Measurements from ENCODE around the gene QKI. TPM values are rescaled to one million over a fixed set of nuclear protein-coding genes. Genes with fewer than 3 reads are reported as not detected.

The QKI gene
- total and polyA plus RNA-seq, 2 donors (not counting 1 experiment from before 2014, with no cell fraction given): 129 to 224 TPM

DNA sequence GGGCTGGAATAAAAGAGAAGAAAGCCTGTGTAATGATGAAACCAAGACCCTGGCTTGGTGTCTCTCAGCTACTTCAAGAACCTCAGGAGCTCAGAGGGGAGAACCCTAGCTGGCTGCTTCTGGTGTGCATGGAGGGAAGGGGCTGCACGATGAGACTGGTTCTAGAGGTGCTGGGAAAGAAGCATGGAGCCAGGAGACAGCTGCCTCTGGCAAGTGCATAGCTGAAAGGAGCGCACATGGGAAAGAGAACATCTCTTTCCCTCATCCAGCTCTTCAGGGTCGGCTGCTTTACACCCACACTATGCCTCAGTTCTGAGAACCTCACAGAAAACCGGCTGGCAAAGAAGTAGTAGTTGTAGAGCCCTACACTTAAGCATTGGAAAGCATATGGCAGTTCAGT is 139.5 kb downstream of the QKI start:
- H3K79me2 ChIP-seq (ENCODE audit: control insufficient read depth, insufficient read depth, low read length): peaks cover 31% of the 10 kb centered on the region
- no peak for DNase-seq (ENCODE audit: low read depth in 2 of 2)
- no peaks in the 10 kb centered on the region for H3K4me1 ChIP-seq (ENCODE audit: control insufficient read depth, extremely low read depth, insufficient read depth, low read length)
- no peaks in the 10 kb centered on the region for H3K36me3 ChIP-seq (ENCODE audit: control insufficient read depth, insufficient read depth, low read length)
- H3K27ac ChIP-seq (ENCODE audit: insufficient read depth, low read length): no peak overlapping the region
- H3K4me2 ChIP-seq (ENCODE audit: extremely low read depth, insufficient read depth, low read length): no peak overlapping the region
- H4K20me1 ChIP-seq (ENCODE audit: control insufficient read depth, extremely low read depth, insufficient read depth, low read length): no peaks in the 10 kb centered on the region
- no peaks in the 10 kb centered on the region for H3K9me3 ChIP-seq (ENCODE audit: control insufficient read depth, insufficient read depth, low read depth, low read length)
- H3K4me3 ChIP-seq (replicated peaks in 1 of 4; ENCODE audit: control extremely low read depth in 1 of 4, insufficient read depth in 1 of 4, low read depth in 3 of 4, low read length in 4 of 4): no peak overlapping the region
- no peak overlapping the region for H3K9ac ChIP-seq (ENCODE audit: insufficient read depth, low read length)
- TF ChIP-seq, protein P1, sequence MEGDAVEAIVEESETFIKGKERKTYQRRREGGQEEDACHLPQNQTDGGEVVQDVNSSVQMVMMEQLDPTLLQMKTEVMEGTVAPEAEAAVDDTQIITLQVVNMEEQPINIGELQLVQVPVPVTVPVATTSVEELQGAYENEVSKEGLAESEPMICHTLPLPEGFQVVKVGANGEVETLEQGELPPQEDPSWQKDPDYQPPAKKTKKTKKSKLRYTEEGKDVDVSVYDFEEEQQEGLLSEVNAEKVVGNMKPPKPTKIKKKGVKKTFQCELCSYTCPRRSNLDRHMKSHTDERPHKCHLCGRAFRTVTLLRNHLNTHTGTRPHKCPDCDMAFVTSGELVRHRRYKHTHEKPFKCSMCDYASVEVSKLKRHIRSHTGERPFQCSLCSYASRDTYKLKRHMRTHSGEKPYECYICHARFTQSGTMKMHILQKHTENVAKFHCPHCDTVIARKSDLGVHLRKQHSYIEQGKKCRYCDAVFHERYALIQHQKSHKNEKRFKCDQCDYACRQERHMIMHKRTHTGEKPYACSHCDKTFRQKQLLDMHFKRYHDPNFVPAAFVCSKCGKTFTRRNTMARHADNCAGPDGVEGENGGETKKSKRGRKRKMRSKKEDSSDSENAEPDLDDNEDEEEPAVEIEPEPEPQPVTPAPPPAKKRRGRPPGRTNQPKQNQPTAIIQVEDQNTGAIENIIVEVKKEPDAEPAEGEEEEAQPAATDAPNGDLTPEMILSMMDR (conservative IDR thresholded peaks at IDR 0.05 in 1 of 2, IDR thresholded peaks at IDR 0.05 in 1 of 2; ENCODE audit: low read depth in 1 of 2, low read length in 2 of 2): no peak
- no peak for TF ChIP-seq EZH2 (IDR thresholded peaks at IDR 0.05; ENCODE audit: low read length, missing control alignments)
- H3K27me3 ChIP-seq (ENCODE audit: control insufficient read depth, insufficient read depth, low read length): no peaks in the 10 kb centered on the region
- no peak overlapping the region for H2AFZ ChIP-seq (ENCODE audit: low read length)

DNA sequence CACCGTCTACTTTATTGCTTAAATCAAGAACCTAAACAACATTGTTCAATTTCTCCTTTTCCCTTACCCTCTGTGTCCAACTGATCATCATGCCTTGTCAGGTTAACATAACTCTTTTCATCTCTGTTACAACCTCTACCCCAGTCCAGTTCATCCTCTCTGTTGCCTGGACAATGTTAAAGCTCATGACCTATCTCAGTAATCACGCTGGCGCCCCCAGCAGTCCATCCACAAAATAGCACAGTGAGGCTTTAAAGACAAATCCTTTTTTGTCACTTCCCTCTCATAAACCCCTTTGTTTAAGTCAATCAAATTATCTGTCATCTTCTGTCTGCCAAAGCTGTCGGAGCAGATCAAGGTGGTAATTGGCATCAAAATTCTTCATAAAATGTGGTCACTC is 140.1 kb downstream of the QKI start:
- H3K4me3 ChIP-seq (replicated peaks in 1 of 4; ENCODE audit: control extremely low read depth in 1 of 4, insufficient read depth in 1 of 4, low read depth in 3 of 4, low read length in 4 of 4): no peak overlapping the region
- H3K27ac ChIP-seq (ENCODE audit: insufficient read depth, low read length): no peak overlapping the region
- no peak overlapping the region for H2AFZ ChIP-seq (ENCODE audit: low read length)
- H3K9me3 ChIP-seq (ENCODE audit: control insufficient read depth, insufficient read depth, low read depth, low read length): no peaks in the 10 kb centered on the region
- no peak overlapping the region for H3K9ac ChIP-seq (ENCODE audit: insufficient read depth, low read length)
- no peak for TF ChIP-seq EZH2 (IDR thresholded peaks at IDR 0.05; ENCODE audit: low read length, missing control alignments)
- TF ChIP-seq, protein P1 (conservative IDR thresholded peaks at IDR 0.05 in 1 of 2, IDR thresholded peaks at IDR 0.05 in 1 of 2; ENCODE audit: low read depth in 1 of 2, low read length in 2 of 2): peak; percentile 61 to 67
- no peaks in the 10 kb centered on the region for H3K27me3 ChIP-seq (ENCODE audit: control insufficient read depth, insufficient read depth, low read length)
- H3K4me1 ChIP-seq (ENCODE audit: control insufficient read depth, extremely low read depth, insufficient read depth, low read length): no peaks in the 10 kb centered on the region
- DNase-seq (ENCODE audit: low read depth in 2 of 2): peak; percentile 16 to 57
- H4K20me1 ChIP-seq (ENCODE audit: control insufficient read depth, extremely low read depth, insufficient read depth, low read length): no peaks in the 10 kb centered on the region
- H3K79me2 ChIP-seq (ENCODE audit: control insufficient read depth, insufficient read depth, low read length): peaks cover 29% of the 10 kb centered on the region
- H3K4me2 ChIP-seq (ENCODE audit: extremely low read depth, insufficient read depth, low read length): no peak overlapping the region
- H3K36me3 ChIP-seq (ENCODE audit: control insufficient read depth, insufficient read depth, low read length): no peaks in the 10 kb centered on the region

DNA sequence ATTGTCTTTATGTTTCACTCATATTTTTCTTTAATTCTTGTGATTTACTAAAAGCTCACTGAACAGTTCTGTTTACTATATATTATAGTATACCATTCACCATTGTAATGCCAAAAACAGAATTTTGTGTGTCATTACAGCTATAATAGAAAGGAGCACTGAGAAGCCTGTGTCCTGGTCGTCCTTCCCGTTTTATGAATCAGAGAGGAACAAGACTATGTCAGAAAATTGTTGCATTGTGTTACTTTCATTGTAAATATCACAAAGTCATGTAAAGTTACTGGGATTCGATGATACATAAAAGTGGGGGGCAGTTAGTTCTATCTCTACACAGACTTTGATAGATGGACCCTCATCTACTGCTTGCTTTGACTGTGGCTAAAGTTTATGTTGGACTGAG is 145.1 kb downstream of the QKI start:
- H3K9ac ChIP-seq (ENCODE audit: insufficient read depth, low read length): no peak overlapping the region
- no peaks in the 10 kb centered on the region for H3K9me3 ChIP-seq (ENCODE audit: control insufficient read depth, insufficient read depth, low read depth, low read length)
- no peaks in the 10 kb centered on the region for H3K4me1 ChIP-seq (ENCODE audit: control insufficient read depth, extremely low read depth, insufficient read depth, low read length)
- H3K79me2 ChIP-seq (ENCODE audit: control insufficient read depth, insufficient read depth, low read length): peaks cover 23% of the 10 kb centered on the region
- no peak overlapping the region for H3K4me3 ChIP-seq (replicated peaks in 1 of 4; ENCODE audit: control extremely low read depth in 1 of 4, insufficient read depth in 1 of 4, low read depth in 3 of 4, low read length in 4 of 4)
- no peaks in the 10 kb centered on the region for H3K27me3 ChIP-seq (ENCODE audit: control insufficient read depth, insufficient read depth, low read length)
- H4K20me1 ChIP-seq (ENCODE audit: control insufficient read depth, extremely low read depth, insufficient read depth, low read length): no peaks in the 10 kb centered on the region
- H3K4me2 ChIP-seq (ENCODE audit: extremely low read depth, insufficient read depth, low read length): no peak overlapping the region
- no peak for DNase-seq (ENCODE audit: low read depth in 2 of 2)
- no peak for TF ChIP-seq EZH2 (IDR thresholded peaks at IDR 0.05; ENCODE audit: low read length, missing control alignments)
- TF ChIP-seq, protein P1 (conservative IDR thresholded peaks at IDR 0.05 in 1 of 2, IDR thresholded peaks at IDR 0.05 in 1 of 2; ENCODE audit: low read depth in 1 of 2, low read length in 2 of 2): no peak
- no peak overlapping the region for H3K27ac ChIP-seq (ENCODE audit: insufficient read depth, low read length)
- no peak overlapping the region for H2AFZ ChIP-seq (ENCODE audit: low read length)
- H3K36me3 ChIP-seq (ENCODE audit: control insufficient read depth, insufficient read depth, low read length): peaks cover 4% of the 10 kb centered on the region
